Posterior cingulate gyrus (tissue), 11 donors: ENCODE results near the gene CDK5RAP2.

ENCODE experiments used
- DNase-seq, 10 donors: peaks; one replicate each; pipeline versions ENCODE4 v3.0.0 to v3.0.0-alpha.2; 2020 to 2021; ENCODE audit warnings: mixed read lengths in 3 of 10
- intact Hi-C: fragments of 100-400 bp; cut with DNase I; formaldehyde crosslinking; loops from one replicate; pipeline ENCODE4 v1.15.1; 2023

CDK5RAP2 gene

GRCh38 chr9:120593250-120593954 lies 13.4 kb upstream of the CDK5RAP2 start:
- no peak for DNase-seq
- intact Hi-C loops: no loop called here

DNA sequence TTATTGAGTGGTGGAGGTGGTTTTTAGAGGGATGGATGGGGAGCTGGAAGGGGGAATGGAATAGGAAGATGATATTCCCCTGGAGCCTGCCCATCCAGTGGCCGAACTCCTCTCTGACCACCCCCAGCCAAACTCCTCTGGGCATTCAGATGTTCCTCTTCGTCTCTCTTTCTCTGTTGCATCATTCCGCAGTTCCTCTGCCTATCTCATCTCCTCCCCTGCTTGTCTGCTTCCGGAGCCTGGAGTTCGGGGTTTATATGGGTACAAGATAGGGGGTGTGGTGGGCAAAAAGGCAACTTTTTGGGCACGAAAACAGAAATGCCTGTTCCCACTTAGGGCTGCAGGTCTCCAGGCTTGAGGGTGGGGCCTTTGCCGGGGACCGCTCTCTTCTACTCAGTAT lies 12.2 kb upstream of the CDK5RAP2 start:
- intact Hi-C loops: no loop called here
- DNase-seq: no peak

DNA sequence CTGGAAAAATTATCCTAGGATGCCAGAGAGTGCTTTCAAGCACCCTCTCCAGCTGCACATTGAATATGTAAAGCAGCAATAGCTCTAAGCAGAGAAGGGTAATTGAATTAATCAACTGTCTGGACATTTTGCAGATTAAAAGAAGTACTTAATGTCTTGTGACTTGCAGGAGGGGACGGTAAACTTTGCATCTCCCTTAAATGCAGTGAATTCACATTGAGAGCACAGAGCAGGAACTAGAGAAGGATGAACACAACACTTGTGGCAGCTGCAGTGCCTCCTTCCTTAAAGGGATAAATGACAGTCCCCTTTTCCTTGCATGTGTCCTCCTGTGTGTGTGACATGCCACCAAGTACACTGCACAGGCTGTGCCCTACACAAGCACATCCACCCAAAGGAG lies 7.4 kb upstream of the CDK5RAP2 start:
- intact Hi-C loops: no loop called here
- no peak for DNase-seq

DNA sequence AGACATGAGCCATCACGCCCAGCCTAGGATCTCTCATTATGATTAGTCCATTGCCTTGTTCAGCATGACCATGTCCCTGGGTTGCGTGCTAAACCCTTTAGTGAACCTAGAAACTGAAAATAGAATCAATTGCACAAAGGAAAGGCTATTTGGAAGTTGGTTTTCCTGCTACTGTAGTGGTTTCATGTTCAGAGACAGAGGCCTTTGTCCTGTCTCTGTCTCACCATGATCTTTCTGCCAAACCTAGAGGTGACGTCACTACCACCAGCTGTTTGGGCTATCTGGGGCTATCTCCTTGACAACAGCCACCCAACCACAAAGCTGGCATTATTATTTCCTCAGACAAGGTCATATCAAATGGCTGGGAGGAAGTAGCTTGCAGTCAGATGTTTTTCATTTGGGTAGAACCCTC lies 4.0 kb upstream of the CDK5RAP2 start:
- DNase-seq: peak in 8 of 10 donors; percentile 63 to 95 (median 76)
- intact Hi-C loops: no loop called here

- peak in 1 of 10 donors; percentile 16 for DNase-seq
- intact Hi-C loops: no loop called here
These were observed 572 bp downstream of the CDK5RAP2 start for GRCh38 chr9:120579139-120580050.

- intact Hi-C loops: no loop called here
- DNase-seq: no peak
These were observed 5.5 kb downstream of the CDK5RAP2 start for GRCh38 chr9:120574473-120574872.

- DNase-seq: no peak
- intact Hi-C loops: no loop called here
These were observed 7.5 kb downstream of the CDK5RAP2 start for GRCh38 chr9:120572472-120572871.

- intact Hi-C loops: no loop called here
- peak; percentile 63 to 97 (median 74) for DNase-seq
These were observed 8.3 kb downstream of the CDK5RAP2 start for GRCh38 chr9:120571443-120572257.

GRCh38 chr9:120570296-120570695 lies 9.7 kb downstream of the CDK5RAP2 start:
- intact Hi-C loops: no loop called here
- no peak for DNase-seq

- no peak for DNase-seq
- intact Hi-C loops: no loop called here
These were observed 10.4 kb downstream of the CDK5RAP2 start for GRCh38 chr9:120569556-120569955.

- DNase-seq: no peak
- intact Hi-C loops: no loop called here
These were observed 11.2 kb downstream of the CDK5RAP2 start for GRCh38 chr9:120568816-120569215.

DNA sequence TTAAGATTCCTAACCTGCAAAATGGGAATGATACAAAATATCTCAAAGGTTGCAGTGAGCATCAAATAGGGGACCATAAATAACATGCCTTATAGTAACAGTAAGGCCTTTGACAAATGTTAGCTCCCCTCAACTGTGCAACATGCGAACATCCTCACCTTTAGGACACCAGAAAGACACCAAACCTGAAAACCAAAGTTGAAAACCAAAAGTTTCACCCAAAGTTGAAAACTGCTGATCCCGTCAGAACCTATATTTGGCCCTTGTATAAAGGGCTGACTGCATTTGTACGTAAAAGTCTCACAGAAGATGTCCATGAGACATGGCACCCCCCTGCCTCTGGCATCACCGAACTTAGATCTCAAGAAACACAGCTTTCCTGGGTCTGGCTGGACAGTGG lies 12.1 kb downstream of the CDK5RAP2 start:
- intact Hi-C loops: no loop called here
- no peak for DNase-seq

DNA sequence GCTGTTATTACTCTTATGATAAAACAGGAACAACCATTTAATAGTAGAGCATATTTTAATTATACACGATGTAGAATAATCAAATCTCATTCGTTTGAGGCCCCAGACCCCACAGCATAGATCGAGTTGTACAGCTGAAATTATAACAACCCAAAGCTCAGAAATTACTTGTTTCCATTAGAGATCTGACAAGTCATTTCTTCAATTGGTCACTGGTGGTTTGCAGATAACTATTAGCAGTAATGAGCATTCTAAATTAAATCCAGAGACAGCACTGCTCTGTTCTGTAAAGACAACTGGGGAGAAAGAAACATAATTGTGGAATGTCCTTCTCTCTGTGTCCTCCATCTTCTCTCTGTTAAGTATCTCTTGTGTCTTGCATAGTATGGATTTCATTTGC lies 12.9 kb downstream of the CDK5RAP2 start:
- no peak for DNase-seq
- intact Hi-C loops: no loop called here

- intact Hi-C loops: no loop called here
- DNase-seq: no peak
These were observed 15.4 kb downstream of the CDK5RAP2 start for GRCh38 chr9:120564589-120564988.

GRCh38 chr9:120562861-120563443 lies 17.0 kb downstream of the CDK5RAP2 start:
- DNase-seq: no peak
- intact Hi-C loops: no loop called here

DNA sequence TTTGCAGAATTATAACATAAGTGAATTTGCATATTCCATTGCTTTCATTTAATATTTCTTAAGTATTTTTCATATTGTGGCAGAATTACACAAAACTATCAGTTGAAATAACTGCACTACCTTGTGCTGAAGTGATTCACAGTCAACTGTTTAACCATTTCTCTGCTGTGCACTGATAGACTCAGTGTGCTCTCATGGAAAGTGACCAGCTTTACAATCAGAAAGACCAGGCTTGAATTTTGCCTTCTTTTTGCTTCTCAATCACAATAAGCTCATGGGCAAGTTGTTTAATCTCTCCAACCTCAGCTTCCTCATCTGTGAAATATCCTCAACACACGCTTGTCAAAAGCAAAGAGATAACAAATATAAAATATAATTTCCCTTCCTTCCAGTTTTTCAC lies 18.3 kb downstream of the CDK5RAP2 start:
- no peak for DNase-seq
- intact Hi-C loops: no loop called here

GRCh38 chr9:120559546-120559945 lies 20.4 kb downstream of the CDK5RAP2 start:
- intact Hi-C loops: no loop called here
- DNase-seq: no peak

DNA sequence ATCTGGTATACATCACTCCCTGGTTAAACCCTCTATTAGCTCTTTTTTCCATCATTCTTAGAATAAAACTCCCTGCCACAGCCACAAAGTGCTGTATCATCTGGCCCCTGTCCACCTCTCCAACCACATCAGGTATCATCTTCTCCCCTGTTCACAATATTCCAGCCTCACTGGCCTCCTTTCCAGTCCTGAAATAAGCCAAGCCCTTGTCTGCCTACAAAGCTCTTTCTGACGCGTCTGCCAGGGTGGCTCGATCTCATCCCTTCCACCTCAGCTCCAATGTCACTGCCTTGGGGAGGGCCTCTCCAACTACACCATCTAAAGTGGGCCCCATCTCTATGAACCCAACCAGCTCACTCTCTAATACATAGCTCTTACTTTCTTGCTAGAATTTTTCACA lies 21.5 kb downstream of the CDK5RAP2 start:
- intact Hi-C loops: no loop called here
- DNase-seq: no peak

- no peak for DNase-seq
- intact Hi-C loops: no loop called here
These were observed 22.8 kb downstream of the CDK5RAP2 start for GRCh38 chr9:120557205-120557604.

- intact Hi-C loops: no loop called here
- no peak for DNase-seq
These were observed 23.2 kb downstream of the CDK5RAP2 start for GRCh38 chr9:120556775-120557174.

DNA sequence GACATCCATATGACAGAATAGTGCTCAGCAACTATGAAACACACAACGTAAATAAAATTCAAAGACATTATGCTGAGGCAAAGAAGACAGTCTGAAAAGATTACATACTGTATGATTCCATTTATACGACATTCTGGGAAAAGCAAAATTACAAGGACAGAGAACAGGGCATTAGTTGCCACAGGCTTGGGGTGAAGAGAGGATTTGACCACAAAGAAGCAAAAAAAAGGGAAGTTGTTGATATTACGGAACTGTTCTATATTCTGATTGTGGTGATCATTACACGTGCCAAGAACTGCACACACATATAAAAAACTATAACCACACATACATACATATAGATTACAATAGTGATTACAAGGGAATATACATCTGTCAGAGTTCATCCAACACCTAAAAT lies 24.1 kb downstream of the CDK5RAP2 start:
- no peak for DNase-seq
- intact Hi-C loops: no loop called here
